Spleen (tissue), 11 donors: ENCODE results near the gene IGFBP6. TPM values are rescaled to one million over a fixed set of nuclear protein-coding genes. Genes with fewer than 3 reads are reported as not detected.
A peak's percentile ranks its signal among the peaks of the same experiment; 100 is the strongest.

ENCODE experiments used
- DNase-seq: peaks from one replicate; pipeline ENCODE4 v3.0.0-alpha.2; 2020
- H3K27ac ChIP-seq, 8 donors: fragments of 200-600 bp; sonication (generic) in 7 of 8; 1 replicate in 4 of 8; 2 replicates in 4 of 8; pipeline versions ENCODE4 v1.5.0 to v1.8.0; 2016 to 2021; ENCODE audit warnings: inconsistent platforms in 4 of 8, mild to moderate bottlenecking in 4 of 8, moderate library complexity in 1 of 8
- H3K27me3 ChIP-seq, 7 donors: fragments of 200-600 bp; sonication (generic) in 6 of 7; replicated peaks in 1 of 7; 1 replicate in 4 of 7; 2 replicates in 3 of 7; pipeline versions ENCODE4 v1.5.0 to v1.8.0; 2016 to 2021; ENCODE audit warnings: inconsistent platforms in 3 of 7, mild to moderate bottlenecking in 1 of 7
- H3K36me3 ChIP-seq, 6 donors: fragments of 200-600 bp; sonication (generic) in 5 of 6; 1 replicate in 4 of 6; 2 replicates in 2 of 6; pipeline versions ENCODE4 v1.5.0 to v1.8.0; 2016 to 2021; ENCODE audit warnings: inconsistent platforms in 2 of 6
- H3K4me1 ChIP-seq, 6 donors: fragments of 200-600 bp; sonication (generic) in 5 of 6; 1 replicate in 3 of 6; 2 replicates in 3 of 6; pipeline versions ENCODE4 v1.5.0 to v1.8.0; 2016 to 2021; ENCODE audit warnings: inconsistent platforms in 3 of 6
- H3K4me3 ChIP-seq, 8 donors: fragments of 200-600 bp; sonication (generic) in 7 of 8; 1 replicate in 4 of 8; 2 replicates in 4 of 8; pipeline versions ENCODE4 v1.5.0 to v1.8.0; 2016 to 2021; ENCODE audit warnings: inconsistent platforms in 4 of 8, mild to moderate bottlenecking in 4 of 8, moderate library complexity in 2 of 8
- H3K9me3 ChIP-seq, 8 donors: fragments of 200-600 bp; sonication (generic) in 7 of 8; 1 replicate in 4 of 8; 2 replicates in 4 of 8; pipeline versions ENCODE4 v1.5.0 to v1.8.0; 2016 to 2021; ENCODE audit warnings: inconsistent platforms in 4 of 8
- CTCF ChIP-seq, 11 experiments: fragments of 200-600 bp in 7 of 11; fragments of 450-650 bp in 4 of 11; sonication (generic) in 4 of 11; IDR thresholded peaks in 8 of 11; conservative IDR thresholded peaks in 3 of 11; 1 replicate in 7 of 11; 2 replicates in 4 of 11; pipeline versions ENCODE4 v1.4.0 to v1.8.0; 2016 to 2021; ENCODE audit warnings: antibody characterized with exemption in 11 of 11, inconsistent platforms in 4 of 11, mild to moderate bottlenecking in 1 of 11
- POLR2A ChIP-seq, 3 donors: fragments of 450-650 bp; IDR thresholded peaks; one replicate each; pipeline ENCODE4 v1.5.1; 2017; ENCODE audit warnings: antibody characterized with exemption in 3 of 3, mild to moderate bottlenecking in 1 of 3
- POLR2AphosphoS5 ChIP-seq, 3 donors: sonication (generic); formaldehyde crosslinking; IDR thresholded peaks; one replicate each; pipeline ENCODE4 v1.5.1; 2017; ENCODE audit warnings: antibody characterized with exemption in 3 of 3
- WGBS, 5 donors: extraction: QIAGEN DNeasy Blood & Tissue Kit in 3 of 5; methylation state at CpG; one replicate each; pipeline versions ENCODE4 v1.1.5 to v1.1.7; 2013 to 2018; 5-methylcytosine and 5-hydroxymethylcytosine counted together
- intact Hi-C: fragments of 100-400 bp; cut with DNase I; formaldehyde crosslinking; loops from one replicate; pipeline ENCODE4 v1.15.0; 2023; ENCODE audit warnings: low total_unique reads
- polyA plus RNA-seq, 3 donors: library from polyadenylated mRNA; stranded (reverse); fragments of 200-250 nt; gene quantifications; one replicate each; pipeline ENCODE4 v1.2.1, GENCODE V29; 2013
- total RNA-seq, 7 donors: library from RNA; depleted of rRNA in 3 of 7; stranded (reverse); fragments of >200 nt in 3 of 7; fragmentation: NEBNext Ultra II Directional in 4 of 7; extraction: Animal tissue kit (Norgen Biotek cat#: 25700) in 4 of 7; gene quantifications; one replicate each; pipeline versions ENCODE4 v1.1.0 to v1.2.1, GENCODE V29; 2016 to 2021
- donor health status: healthy with polysubstance abuse.
- donor health status: DM: no; HTN: no; CAD: no; lungs with moderate emphysema.
- donor health status: DM: no; HTN: no; CAD: no.
- donor health status: Bipolar disorder and iron deficiency.
- donor health status: healthy.
- donor health status: DM: no; HTN: no; CAD: no.
- donor health status: DM: yes; HTN: yes; CAD: no.

IGFBP6 gene
- total and polyA plus RNA-seq, 10 donors: 35.2 to 183 (median 80.0) TPM

- 87 to 97% (median 94%) methylated on average over 12 to 13 of the region's 13 CpGs for WGBS, 5 donors
- peaks cover 0 to 9% (median 0%) of the 10 kb centered on the region in 6 donors for H3K36me3 ChIP-seq
- TF ChIP-seq POLR2AphosphoS5 (IDR thresholded peaks at IDR 0.05) (no peak), POLR2A (IDR thresholded peaks at IDR 0.05) (no peak), CTCF (IDR thresholded peaks at IDR 0.05 in 8 of 11, conservative IDR thresholded peaks at IDR 0.05 in 3 of 11) (no peak)
- H3K27ac ChIP-seq: peak overlapping the region in 1 of 8 donors; percentile 16
- no peaks in the 10 kb centered on the region for H3K9me3 ChIP-seq
- H3K4me3 ChIP-seq: no peak overlapping the region
- H3K4me1 ChIP-seq: peaks cover 21 to 95% (median 64%) of the 10 kb centered on the region in 6 donors
- DNase-seq: no peak
- intact Hi-C loops: no loop called here
- peaks cover 0 to 22% (median 0%) of the 10 kb centered on the region in 7 donors for H3K27me3 ChIP-seq
These were observed 3.1 kb downstream of the IGFBP6 start for GRCh38 chr12:53100466-53101151.

- intact Hi-C loops: no loop called here
- 85 to 93% (median 89%) methylated on average over 7 of the region's 7 CpGs for WGBS, 5 donors
- Histone ChIP-seq H3K4me1 (peaks cover 21 to 89% (median 64%) of the 10 kb centered on the region in 6 donors), H3K9me3 (no peaks in the 10 kb centered on the region), H3K36me3 (peaks cover 0 to 9% (median 0%) of the 10 kb centered on the region in 6 donors), H3K27ac (no peak overlapping the region), H3K27me3 (peaks cover 0 to 21% (median 0%) of the 10 kb centered on the region in 7 donors), H3K4me3 (no peak overlapping the region)
- DNase-seq: no peak
- no peak for TF ChIP-seq POLR2A (IDR thresholded peaks at IDR 0.05)
- TF ChIP-seq CTCF (IDR thresholded peaks at IDR 0.05 in 8 of 11, conservative IDR thresholded peaks at IDR 0.05 in 3 of 11): no peak
- no peak for TF ChIP-seq POLR2AphosphoS5 (IDR thresholded peaks at IDR 0.05)
These were observed 3.8 kb downstream of the IGFBP6 start for GRCh38 chr12:53101266-53101665.

GRCh38 chr12:53101931-53102781, 4.7 kb downstream of the IGFBP6 start:
- no peaks in the 10 kb centered on the region for H3K9me3 ChIP-seq
- peaks cover 0 to 12% (median 0%) of the 10 kb centered on the region in 7 donors for H3K27me3 ChIP-seq
- H3K27ac ChIP-seq: peak overlapping the region in 6 of 8 donors; percentile 15 to 82 (median 72)
- intact Hi-C loops: no loop called here
- no peak for DNase-seq
- H3K4me1 ChIP-seq: peaks cover 21 to 80% (median 57%) of the 10 kb centered on the region in 6 donors
- peaks cover 0 to 9% (median 0%) of the 10 kb centered on the region in 6 donors for H3K36me3 ChIP-seq
- H3K4me3 ChIP-seq: no peak overlapping the region
- TF ChIP-seq CTCF (IDR thresholded peaks at IDR 0.05 in 8 of 11, conservative IDR thresholded peaks at IDR 0.05 in 3 of 11) (no peak), POLR2AphosphoS5 (IDR thresholded peaks at IDR 0.05) (no peak), POLR2A (IDR thresholded peaks at IDR 0.05) (no peak)
- WGBS, 5 donors: 79 to 88% (median 86%) methylated on average over 12 of the region's 12 CpGs
